HUES6 (cell line): ENCODE data around the gene SERPINA12.

Experiments
- H3K27ac ChIP-seq: 2 replicates; pipeline ENCODE4 v1.7.0; 2013; ENCODE audit warnings: low read depth, mild to moderate bottlenecking, low read length, inconsistent platforms
- H3K27me3 ChIP-seq: 2 replicates; pipeline ENCODE4 v1.6.1; 2013; ENCODE audit warnings: low read length; ENCODE audit not compliant: control insufficient read depth, insufficient read depth
- H3K36me3 ChIP-seq: 2 replicates; pipeline ENCODE4 v1.6.1; 2013; ENCODE audit warnings: low read length; ENCODE audit not compliant: control insufficient read depth, insufficient read depth
- H3K4me1 ChIP-seq: 2 replicates; pipeline ENCODE4 v1.6.1; 2013; ENCODE audit warnings: low read length; ENCODE audit not compliant: control insufficient read depth, insufficient read depth
- H3K4me3 ChIP-seq: 2 replicates; pipeline ENCODE4 v1.5.1; 2013; ENCODE audit warnings: low read depth, low read length
- H3K9ac ChIP-seq: one replicate; pipeline ENCODE4 v1.6.1; 2013; ENCODE audit warnings: mild to moderate bottlenecking, low read length
- H3K9me3 ChIP-seq: 2 replicates; pipeline ENCODE4 v1.6.1; 2013; ENCODE audit warnings: low read depth, low read length; ENCODE audit not compliant: control insufficient read depth, insufficient read depth

The SERPINA12 gene

DNA sequence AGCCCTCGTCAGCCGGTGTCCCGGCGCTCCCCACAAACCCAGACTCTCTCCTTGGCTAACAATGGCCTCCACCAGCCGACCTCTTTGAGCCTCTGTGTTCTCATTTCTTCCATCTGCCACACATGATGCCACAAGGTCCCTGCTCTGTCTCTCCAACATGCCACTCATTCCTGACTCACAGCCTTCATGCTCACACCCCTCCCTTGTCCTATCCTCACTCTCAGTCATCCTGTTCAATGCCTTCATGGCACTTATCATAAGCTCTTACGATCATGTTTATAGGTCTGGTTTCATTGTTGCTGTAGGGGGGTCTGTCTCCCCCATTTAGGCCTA, 47.1 kb downstream of the SERPINA12 start:
- 0 out of 2 replicates have a peak, but pooled peaks cover 4% of the 10 kb centered on the region for H3K27me3 ChIP-seq
- H3K4me1 ChIP-seq = no peaks in the 10 kb centered on the region
- no peak overlapping the region for H3K9ac ChIP-seq
- no peaks in the 10 kb centered on the region for H3K36me3 ChIP-seq
- H3K9me3 ChIP-seq = peaks cover 8% of the 10 kb centered on the region; the same call in 1 of the 2 replicates
- no peak overlapping the region for H3K27ac ChIP-seq
- H3K4me3 ChIP-seq = no peak overlapping the region

DNA sequence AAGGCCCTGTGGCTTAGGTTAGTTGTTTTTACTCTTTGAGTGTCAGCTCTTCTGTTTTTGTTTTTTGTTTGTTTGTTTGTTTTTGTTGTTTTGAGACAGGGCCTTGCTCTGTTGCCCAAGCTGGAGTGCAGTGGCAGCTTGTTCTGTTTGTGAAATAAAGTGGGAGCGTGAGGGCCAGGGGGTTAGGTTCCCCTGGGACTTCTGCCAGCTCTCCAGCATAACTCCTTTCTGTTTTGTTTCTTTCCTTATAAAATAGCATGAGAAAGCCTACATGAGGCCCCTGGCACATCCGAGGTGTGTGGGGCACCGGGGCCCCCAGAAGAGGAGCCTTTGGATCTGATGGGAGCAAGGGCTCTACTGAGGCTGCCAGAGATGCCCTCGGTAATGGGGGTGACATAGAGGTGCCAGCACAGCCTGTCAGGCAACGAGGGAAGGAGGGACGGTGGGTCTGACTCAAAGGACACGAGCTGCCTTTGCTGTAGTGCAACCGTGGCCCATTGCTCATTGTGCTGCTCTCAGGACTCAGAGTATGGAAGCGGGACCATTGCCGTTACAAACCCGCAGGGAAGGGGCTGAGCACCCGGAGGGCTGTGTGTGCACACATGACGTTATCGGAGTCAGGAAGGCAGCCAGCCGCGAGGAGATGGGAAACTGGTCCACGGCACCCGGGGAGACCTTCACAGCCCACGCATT, 47.6 kb downstream of the SERPINA12 start:
- 0 out of 2 replicates have a peak, but pooled peaks cover 4% of the 10 kb centered on the region for H3K27me3 ChIP-seq

DNA sequence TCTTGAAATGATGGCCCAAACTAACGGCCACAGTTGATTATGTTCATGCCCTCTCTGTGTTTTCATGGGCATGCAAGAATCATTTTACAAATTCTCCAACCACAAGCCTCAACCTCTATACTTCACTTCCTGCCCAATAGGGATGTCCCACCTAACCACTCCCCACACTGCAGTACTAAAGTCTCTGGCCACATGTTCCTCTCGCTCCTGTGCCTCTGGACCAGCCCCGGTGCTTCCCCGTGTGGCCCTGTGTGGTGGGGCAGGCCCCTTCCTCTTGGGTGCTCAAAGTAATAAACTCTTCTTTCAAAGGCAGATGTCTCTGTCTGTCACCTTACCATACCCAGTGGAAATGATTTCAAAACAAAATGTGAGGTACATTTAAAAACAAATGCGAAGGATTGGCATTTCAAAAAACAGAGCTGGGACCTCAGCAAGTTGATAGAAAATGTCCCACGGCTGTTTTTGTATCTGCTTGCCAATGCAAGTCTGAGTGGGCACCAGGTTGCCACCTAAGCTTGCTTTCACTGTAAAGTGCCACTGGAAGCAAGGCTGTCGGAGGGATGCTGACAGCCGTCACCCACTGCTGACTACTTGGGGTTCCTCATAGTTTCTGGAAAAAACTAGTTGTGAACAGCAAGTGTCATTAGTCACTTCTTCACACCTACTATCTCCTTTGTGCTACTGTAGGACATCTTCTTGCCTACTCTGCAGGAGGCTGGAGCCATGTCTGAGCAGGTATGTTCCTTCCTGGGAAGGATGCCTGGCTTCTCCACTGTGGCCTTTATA, 48.4 kb downstream of the SERPINA12 start:
- H3K9me3 ChIP-seq = peaks cover 8% of the 10 kb centered on the region; the same call in 1 of the 2 replicates

More for the DNA sequence above, 47.6 kb downstream of the SERPINA12 start:
- no peak overlapping the region for H3K27ac ChIP-seq
- H3K4me3 ChIP-seq = no peak overlapping the region
- H3K36me3 ChIP-seq = no peaks in the 10 kb centered on the region
- H3K9ac ChIP-seq = no peak overlapping the region
- no peaks in the 10 kb centered on the region for H3K4me1 ChIP-seq
- peaks cover 8% of the 10 kb centered on the region; the same call in 1 of the 2 replicates for H3K9me3 ChIP-seq

DNA sequence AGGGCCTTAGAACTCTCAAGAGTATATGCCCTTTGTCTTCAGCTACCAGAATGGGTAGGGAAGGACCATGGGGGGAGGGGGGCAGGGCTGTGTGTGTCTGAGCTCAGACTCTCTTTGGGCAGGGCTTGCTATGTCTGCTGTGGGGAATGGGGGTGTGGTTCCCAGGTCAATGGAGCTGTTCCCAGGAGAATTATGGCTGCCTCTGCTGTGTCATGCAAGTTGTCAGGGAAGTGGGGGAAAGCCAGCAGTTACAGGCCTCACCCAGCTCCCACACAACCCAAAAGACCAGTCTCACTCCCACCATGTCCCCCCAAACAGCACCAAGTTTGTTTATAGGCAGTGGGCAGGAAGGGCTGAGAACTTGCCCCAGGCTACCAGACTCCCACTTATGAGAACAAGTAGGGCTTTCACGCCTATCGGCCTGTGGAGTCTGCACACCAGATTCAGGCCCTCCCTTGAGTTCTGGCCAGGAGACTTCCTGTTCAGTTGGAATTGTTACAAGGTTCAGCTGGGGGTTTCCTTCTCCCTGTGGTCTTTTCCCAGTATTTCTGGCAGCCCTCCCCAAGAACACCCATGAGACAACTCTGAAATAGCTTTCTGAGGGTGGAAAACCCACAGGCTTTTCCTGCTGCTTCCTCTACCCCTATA, 50.6 kb downstream of the SERPINA12 start:
- Histone ChIP-seq H3K4me3 (no peak overlapping the region), H3K36me3 (no peaks in the 10 kb centered on the region), H3K27ac (no peak overlapping the region), H3K9me3 (no peaks in the 10 kb centered on the region), H3K4me1 (no peaks in the 10 kb centered on the region), H3K9ac (no peak overlapping the region), H3K27me3 (no peaks in the 10 kb centered on the region)

More for the DNA sequence above, 48.4 kb downstream of the SERPINA12 start:
- H3K27ac ChIP-seq = no peak overlapping the region
- no peaks in the 10 kb centered on the region for H3K27me3 ChIP-seq
- H3K36me3 ChIP-seq = no peaks in the 10 kb centered on the region
- no peak overlapping the region for H3K9ac ChIP-seq
- no peak overlapping the region for H3K4me3 ChIP-seq
- no peaks in the 10 kb centered on the region for H3K4me1 ChIP-seq

DNA sequence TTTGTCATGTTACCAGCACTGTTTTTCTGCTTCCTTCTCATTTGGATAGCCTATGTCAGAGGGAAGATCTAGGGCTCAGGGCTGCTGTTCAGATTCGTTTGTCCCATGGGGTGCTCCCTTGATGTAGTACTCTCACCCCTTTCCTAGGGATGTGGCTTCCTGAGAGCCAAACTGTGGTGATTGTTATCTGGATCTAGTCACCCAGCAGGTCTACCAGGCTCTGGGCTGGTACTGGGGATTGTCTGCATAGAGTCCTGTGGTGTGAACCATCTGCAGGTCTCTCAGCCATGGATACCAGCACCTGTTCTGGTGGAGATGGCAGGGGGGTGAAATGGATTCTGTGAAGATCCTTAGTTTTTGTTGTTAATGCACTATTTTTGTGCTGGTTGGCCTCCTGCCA, 51.2 kb downstream of the SERPINA12 start:
- no peaks in the 10 kb centered on the region for H3K4me1 ChIP-seq
- H3K27ac ChIP-seq = no peak overlapping the region
- no peaks in the 10 kb centered on the region for H3K27me3 ChIP-seq
- H3K9ac ChIP-seq = no peak overlapping the region
- no peaks in the 10 kb centered on the region for H3K36me3 ChIP-seq
- H3K9me3 ChIP-seq = no peaks in the 10 kb centered on the region; the same call in 1 of the 2 replicates
- H3K4me3 ChIP-seq = no peak overlapping the region

DNA sequence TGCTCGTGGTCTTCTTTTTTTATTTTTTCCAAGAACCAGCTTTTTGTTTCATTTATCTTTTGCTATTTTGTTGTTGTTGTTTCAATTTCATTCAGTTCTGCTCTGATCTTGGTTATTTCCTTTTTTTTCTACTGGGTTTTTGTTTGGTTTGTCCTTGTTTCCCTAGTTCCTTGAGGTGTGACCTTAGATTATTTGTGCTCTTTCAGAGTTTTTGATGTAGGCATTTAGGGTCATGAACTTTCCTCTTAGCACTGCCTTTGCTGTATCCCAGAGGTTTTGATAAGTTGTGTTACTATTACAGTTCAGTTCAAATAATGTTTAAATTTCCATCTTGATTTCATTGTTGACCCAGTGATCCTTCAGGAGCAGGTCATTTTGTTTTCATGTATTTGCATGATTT, 53.3 kb downstream of the SERPINA12 start:
- H3K9ac ChIP-seq = no peak overlapping the region
- no peaks in the 10 kb centered on the region for H3K27me3 ChIP-seq
- no peaks in the 10 kb centered on the region; the same call in 1 of the 2 replicates for H3K9me3 ChIP-seq
- no peaks in the 10 kb centered on the region for H3K36me3 ChIP-seq
- H3K4me1 ChIP-seq = peaks cover 21% of the 10 kb centered on the region
- H3K27ac ChIP-seq = no peak overlapping the region
- H3K4me3 ChIP-seq = no peak overlapping the region

DNA sequence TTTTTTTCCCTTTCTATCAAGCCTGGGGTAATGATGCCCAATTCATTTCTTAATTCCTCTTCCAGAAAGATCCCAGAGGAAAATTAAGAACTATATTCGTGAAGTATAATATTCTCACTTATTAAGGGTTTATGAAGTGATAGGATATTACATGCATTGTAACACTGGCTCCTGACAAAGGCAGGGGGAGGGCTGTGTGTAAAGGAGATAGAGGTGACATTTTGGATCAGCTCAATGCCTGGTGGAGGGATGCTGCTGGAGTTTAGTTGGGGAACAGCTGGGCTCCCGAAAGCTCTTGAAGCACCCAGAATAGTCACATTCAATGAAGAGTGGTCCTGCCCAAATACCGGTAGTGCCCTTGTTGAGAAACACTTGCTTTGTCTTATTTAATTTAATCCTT, 57.4 kb downstream of the SERPINA12 start:
- peaks cover 28% of the 10 kb centered on the region for H3K4me1 ChIP-seq
- no peaks in the 10 kb centered on the region; the same call in 1 of the 2 replicates for H3K27me3 ChIP-seq
- H3K9ac ChIP-seq = no peak overlapping the region
- H3K27ac ChIP-seq = no peak overlapping the region
- no peaks in the 10 kb centered on the region; the same call in 1 of the 2 replicates for H3K9me3 ChIP-seq
- peak overlapping the region; percentile 11; the same call in 1 of the 2 replicates for H3K4me3 ChIP-seq
- H3K36me3 ChIP-seq = no peaks in the 10 kb centered on the region

DNA sequence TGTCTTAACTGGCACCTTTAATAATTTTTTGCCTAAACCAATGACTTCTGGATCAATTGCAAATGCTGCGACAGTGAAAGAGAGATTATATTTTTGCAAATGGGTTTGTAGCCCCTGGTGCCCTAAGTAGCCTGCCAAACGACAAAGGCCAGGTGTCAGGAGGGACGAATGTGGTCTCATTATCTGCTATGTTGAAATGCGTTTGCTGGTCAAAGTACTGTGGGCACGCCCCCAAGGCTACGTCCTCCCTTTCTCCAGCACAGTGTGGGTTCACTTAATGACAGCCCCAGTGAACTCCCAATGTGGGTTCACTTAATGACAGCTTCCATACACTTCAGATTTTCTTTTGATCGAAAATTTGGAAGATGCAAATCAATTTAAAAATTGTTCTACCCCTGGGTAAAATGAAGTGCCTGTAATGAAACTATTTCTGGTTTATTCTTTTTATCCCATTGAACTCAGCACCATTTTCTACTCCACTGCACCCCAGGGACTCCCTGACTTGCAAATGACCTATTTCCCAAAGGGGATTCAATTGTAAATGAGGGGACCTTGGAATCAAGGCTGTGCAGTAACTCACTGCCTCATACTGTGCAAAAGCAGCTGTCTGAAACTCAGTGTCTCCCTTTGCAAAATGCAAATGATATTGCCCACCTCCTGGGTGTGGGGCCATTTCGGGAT, 58.0 kb downstream of the SERPINA12 start:
- peaks cover 28% of the 10 kb centered on the region for H3K4me1 ChIP-seq
- no peaks in the 10 kb centered on the region; the same call in 1 of the 2 replicates for H3K27me3 ChIP-seq
- H3K27ac ChIP-seq = no peak overlapping the region
- H3K9ac ChIP-seq = no peak overlapping the region
- no peaks in the 10 kb centered on the region; the same call in 1 of the 2 replicates for H3K9me3 ChIP-seq
- H3K36me3 ChIP-seq = no peaks in the 10 kb centered on the region
- peak overlapping the region; percentile 11; the same call in 1 of the 2 replicates for H3K4me3 ChIP-seq

DNA sequence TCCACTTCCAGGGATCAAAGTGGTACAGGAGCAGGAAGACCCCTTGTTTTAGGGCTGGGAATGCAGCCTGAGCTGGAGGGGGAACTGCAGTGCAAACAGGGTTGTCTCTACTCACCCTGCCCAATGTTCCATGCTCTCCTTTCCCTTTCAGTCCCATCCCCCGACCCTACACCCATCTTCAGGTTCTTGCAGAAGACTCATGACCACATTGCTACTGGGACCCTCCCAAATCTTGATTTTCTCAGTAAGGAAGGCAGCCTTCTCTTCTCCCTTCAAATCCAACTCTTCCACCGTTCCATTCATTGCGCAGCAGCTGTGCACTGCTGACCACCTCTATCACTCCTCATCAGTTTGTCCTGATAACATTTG, 58.6 kb downstream of the SERPINA12 start:
- H3K4me3 ChIP-seq = no peak overlapping the region
- no peaks in the 10 kb centered on the region; the same call in 1 of the 2 replicates for H3K27me3 ChIP-seq
- no peak overlapping the region for H3K9ac ChIP-seq
- H3K9me3 ChIP-seq = no peaks in the 10 kb centered on the region; the same call in 1 of the 2 replicates
- peaks cover 28% of the 10 kb centered on the region for H3K4me1 ChIP-seq
- H3K36me3 ChIP-seq = no peaks in the 10 kb centered on the region
- H3K27ac ChIP-seq = no peak overlapping the region

DNA sequence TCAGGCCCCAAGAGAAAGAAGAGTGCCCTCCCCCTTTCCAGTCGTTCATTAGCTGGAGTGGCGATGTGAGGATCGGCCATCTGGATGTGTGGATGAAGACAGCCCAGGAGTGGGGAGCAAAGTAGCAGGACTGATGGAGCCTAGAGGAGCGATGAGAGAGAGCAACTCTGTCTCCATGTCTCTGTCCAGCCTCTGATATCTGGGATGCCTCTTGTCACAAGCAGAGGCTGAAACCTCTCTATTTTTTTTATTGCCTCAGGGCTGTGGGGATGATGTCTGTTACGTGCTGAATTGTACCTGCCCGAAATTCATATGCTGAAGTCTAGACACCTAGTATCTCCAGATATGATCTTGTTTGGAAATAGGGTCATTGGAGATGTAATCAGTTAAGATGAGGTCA, 59.3 kb downstream of the SERPINA12 start:
- no peak overlapping the region for H3K27ac ChIP-seq
- no peaks in the 10 kb centered on the region; the same call in 1 of the 2 replicates for H3K27me3 ChIP-seq
- no peak overlapping the region for H3K4me3 ChIP-seq
- H3K36me3 ChIP-seq = no peaks in the 10 kb centered on the region
- H3K9ac ChIP-seq = no peak overlapping the region
- peaks cover 28% of the 10 kb centered on the region for H3K4me1 ChIP-seq
- no peaks in the 10 kb centered on the region; the same call in 1 of the 2 replicates for H3K9me3 ChIP-seq
